Measurements from ENCODE around the gene SLC12A8. TPM values are rescaled to one million over a fixed set of nuclear protein-coding genes. Genes with fewer than 3 reads are reported as not detected.

The SLC12A8 gene
- total and polyA plus RNA-seq, 2 of the 13 experiments (the other 11 are each of a cell fraction or from before 2014, with no cell fraction given): 0.44 to 0.71 TPM

DNA sequence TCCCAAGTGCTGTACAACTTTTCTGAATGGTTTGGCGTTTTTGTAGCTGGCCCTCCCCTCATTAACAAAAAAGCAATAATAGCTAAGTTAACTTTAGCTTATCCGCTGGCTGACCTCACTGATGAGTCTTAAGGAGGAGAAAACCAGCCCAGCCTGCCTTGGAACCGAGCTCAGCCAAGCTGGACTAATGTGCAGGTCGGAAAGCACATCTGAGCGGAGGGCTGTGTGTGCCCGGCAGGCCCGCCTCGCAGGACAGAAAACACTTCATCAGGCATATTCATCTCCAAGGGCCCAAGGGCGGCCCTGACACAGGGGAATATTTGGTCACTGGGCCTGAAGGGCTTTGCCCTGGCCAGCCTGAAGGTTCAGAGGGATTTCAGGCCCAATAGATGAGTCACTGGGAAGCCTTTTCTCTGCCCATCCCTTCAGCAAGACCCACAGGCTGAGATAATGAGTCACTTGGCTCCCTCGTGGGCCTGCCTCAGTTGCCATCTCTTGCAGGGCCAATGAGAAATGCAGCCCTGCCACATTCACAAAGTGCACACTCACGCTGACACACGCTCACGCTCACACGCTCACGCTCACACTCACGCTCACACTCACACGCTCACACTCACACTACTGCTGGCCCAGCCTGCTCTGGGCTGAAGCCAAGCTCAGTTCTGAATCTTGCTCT lies 75.1 kb downstream of the SLC12A8 start:
- POLR2A ChIA-PET: interaction anchor here (0.9 kb wide), 1 partner anchor 75 kb away, joined by 3 read pairs; no protein-coding TSS in a partner anchor
- H3K4me1 ChIP-seq (ENCODE audit: insufficient read depth, low read length): no peaks in the 10 kb centered on the region
- H3K9ac ChIP-seq (ENCODE audit: insufficient read depth, low read depth, low read length): no peak overlapping the region
- no peak overlapping the region for H2AFZ ChIP-seq (ENCODE audit: low read length)
- WGBS (ENCODE audit: low lambda C conversion rate): 73% methylated on average over 12 of the region's 17 CpGs
- no peak for ATAC-seq
- intact Hi-C loops (cut with micrococcal nuclease; ENCODE audit: unreplicated experiment): no loop called here
- DNase-seq (ENCODE audit: low spot score): no peak
- H3K36me3 ChIP-seq (replicated peaks in 1 of 2; ENCODE audit: control insufficient read depth in 1 of 2, insufficient read depth in 2 of 2, low read length in 2 of 2): no peaks in the 10 kb centered on the region
- H3K27ac ChIP-seq (ENCODE audit: extremely low read length, insufficient read depth, low read length): no peak overlapping the region
- no peak overlapping the region for H3K4me2 ChIP-seq (ENCODE audit: low read depth, low read length)
- BruUV-seq (replicated peaks): no TSS peak
- CTCF ChIA-PET (ENCODE audit: low intra/inter-chr PET ratio, low total read pairs): no interaction called here
- TF ChIP-seq, protein P1, sequence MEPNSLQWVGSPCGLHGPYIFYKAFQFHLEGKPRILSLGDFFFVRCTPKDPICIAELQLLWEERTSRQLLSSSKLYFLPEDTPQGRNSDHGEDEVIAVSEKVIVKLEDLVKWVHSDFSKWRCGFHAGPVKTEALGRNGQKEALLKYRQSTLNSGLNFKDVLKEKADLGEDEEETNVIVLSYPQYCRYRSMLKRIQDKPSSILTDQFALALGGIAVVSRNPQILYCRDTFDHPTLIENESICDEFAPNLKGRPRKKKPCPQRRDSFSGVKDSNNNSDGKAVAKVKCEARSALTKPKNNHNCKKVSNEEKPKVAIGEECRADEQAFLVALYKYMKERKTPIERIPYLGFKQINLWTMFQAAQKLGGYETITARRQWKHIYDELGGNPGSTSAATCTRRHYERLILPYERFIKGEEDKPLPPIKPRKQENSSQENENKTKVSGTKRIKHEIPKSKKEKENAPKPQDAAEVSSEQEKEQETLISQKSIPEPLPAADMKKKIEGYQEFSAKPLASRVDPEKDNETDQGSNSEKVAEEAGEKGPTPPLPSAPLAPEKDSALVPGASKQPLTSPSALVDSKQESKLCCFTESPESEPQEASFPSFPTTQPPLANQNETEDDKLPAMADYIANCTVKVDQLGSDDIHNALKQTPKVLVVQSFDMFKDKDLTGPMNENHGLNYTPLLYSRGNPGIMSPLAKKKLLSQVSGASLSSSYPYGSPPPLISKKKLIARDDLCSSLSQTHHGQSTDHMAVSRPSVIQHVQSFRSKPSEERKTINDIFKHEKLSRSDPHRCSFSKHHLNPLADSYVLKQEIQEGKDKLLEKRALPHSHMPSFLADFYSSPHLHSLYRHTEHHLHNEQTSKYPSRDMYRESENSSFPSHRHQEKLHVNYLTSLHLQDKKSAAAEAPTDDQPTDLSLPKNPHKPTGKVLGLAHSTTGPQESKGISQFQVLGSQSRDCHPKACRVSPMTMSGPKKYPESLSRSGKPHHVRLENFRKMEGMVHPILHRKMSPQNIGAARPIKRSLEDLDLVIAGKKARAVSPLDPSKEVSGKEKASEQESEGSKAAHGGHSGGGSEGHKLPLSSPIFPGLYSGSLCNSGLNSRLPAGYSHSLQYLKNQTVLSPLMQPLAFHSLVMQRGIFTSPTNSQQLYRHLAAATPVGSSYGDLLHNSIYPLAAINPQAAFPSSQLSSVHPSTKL (CRISPR knock-in tag; IDR thresholded peaks at IDR 0.05): no peak
- TF ChIP-seq FOSL2 (CRISPR knock-in tag; IDR thresholded peaks at IDR 0.05): 0 out of 2 replicates have a peak, but pooled peaks have one; percentile 15
- TF ChIP-seq ZNF788 (CRISPR knock-in tag; IDR thresholded peaks at IDR 0.05; ENCODE audit: borderline replicate concordance): no peak
- no peaks in the 10 kb centered on the region for H4K20me1 ChIP-seq (ENCODE audit: insufficient read depth, low read length)
- H3K79me2 ChIP-seq (ENCODE audit: insufficient read depth, low read length): no peaks in the 10 kb centered on the region
- no peak for FAIRE-seq
- no peak overlapping the region for H3K4me3 ChIP-seq (replicated peaks in 1 of 3; ENCODE audit: insufficient read depth in 1 of 3, low read depth in 2 of 3, low read length in 3 of 3)
- no peaks in the 10 kb centered on the region for H3K9me3 ChIP-seq (ENCODE audit: low read length)
- in situ Hi-C loops (cut with HindIII; ENCODE audit: extremely low pct_ligation_motif_present, low pct_unique_long_range_greater_than_20kb): no loop called here
- H3K27me3 ChIP-seq (ENCODE audit: control insufficient read depth in 1 of 2, insufficient read depth in 2 of 2, low read length in 2 of 2): peaks cover 0 to 17% of the 10 kb centered on the region in 2 experiments; a peak in 1 of 5 replicates

All from HepG2 (cell line).